HG03521 (cell line): ENCODE results near the gene USP34.
"Not testable (repeated sequence)": the region's sequence is repeated elsewhere in the genome, so short reads cannot be mapped to it uniquely, and the experiment has no call there.

Source experiments
- ATAC-seq: cut with Tn5 transposase; IDR thresholded peaks from one replicate; pipeline ENCODE4 v1.9.1; 2021; ENCODE audit warnings: mild to moderate bottlenecking, moderate library complexity; ENCODE audit not compliant: unreplicated experiment

The USP34 gene

GRCh38 chr2:61426267-61426897 is 44.5 kb downstream of the USP34 start:
- peak; percentile 71 for ATAC-seq

GRCh38 chr2:61425605-61426155 is 45.2 kb downstream of the USP34 start:
- no peak for ATAC-seq

- no peak for ATAC-seq
Measured at GRCh38 chr2:61423714-61424113, 47.2 kb downstream of the USP34 start.

- ATAC-seq: no peak
Measured at GRCh38 chr2:61421611-61422010, 49.3 kb downstream of the USP34 start.

GRCh38 chr2:61420991-61421544 is 49.8 kb downstream of the USP34 start:
- no peak for ATAC-seq

GRCh38 chr2:61419570-61419969 is 51.3 kb downstream of the USP34 start:
- ATAC-seq: no peak

GRCh38 chr2:61419129-61419528 is 51.8 kb downstream of the USP34 start:
- no peak for ATAC-seq

- ATAC-seq: no peak
Measured at GRCh38 chr2:61416871-61417645, 53.8 kb downstream of the USP34 start.

GRCh38 chr2:61415265-61415664 is 55.6 kb downstream of the USP34 start:
- ATAC-seq: no peak

GRCh38 chr2:61414674-61415073 is 56.2 kb downstream of the USP34 start:
- ATAC-seq: no peak

- no peak for ATAC-seq
Measured at GRCh38 chr2:61411109-61411508, 59.8 kb downstream of the USP34 start.

GRCh38 chr2:61410185-61410584 is 60.7 kb downstream of the USP34 start:
- ATAC-seq: no peak

- no peak for ATAC-seq
Measured at GRCh38 chr2:61405813-61406212, 65.1 kb downstream of the USP34 start.

- no peak for ATAC-seq
Measured at GRCh38 chr2:61404438-61404837, 66.4 kb downstream of the USP34 start.

- no peak for ATAC-seq
Measured at GRCh38 chr2:61398413-61398812, 72.5 kb downstream of the USP34 start.

- no peak for ATAC-seq
Measured at GRCh38 chr2:61396005-61396404, 74.9 kb downstream of the USP34 start.

- ATAC-seq: not testable (repeated sequence)
Measured at GRCh38 chr2:61387588-61387987, 83.3 kb downstream of the USP34 start.

- not testable (repeated sequence) for ATAC-seq
Measured at GRCh38 chr2:61380882-61381197, 90.0 kb downstream of the USP34 start.

GRCh38 chr2:61380056-61380881 is 90.6 kb downstream of the USP34 start:
- ATAC-seq: no peak

- ATAC-seq: no peak
Measured at GRCh38 chr2:61379521-61379920, 91.4 kb downstream of the USP34 start.

- ATAC-seq: no peak
Measured at GRCh38 chr2:61378281-61378680, 92.6 kb downstream of the USP34 start.
